ENCODE measurements around the gene TBC1D12. TPM values are rescaled to one million over a fixed set of nuclear protein-coding genes. Genes with fewer than 3 reads are reported as not detected.

The TBC1D12 gene
- polyA plus RNA-seq, 1 experiment: 4.7 TPM

- ChIA-PET CTCF (no interaction called here), POLR2A (no interaction called here)
- Histone ChIP-seq H3K27me3 (ENCODE audit: control insufficient read depth, insufficient read depth, low read length) (no peaks in the 10 kb centered on the region), H3K9me3 (ENCODE audit: control insufficient read depth, insufficient read depth, low read length) (no peaks in the 10 kb centered on the region), H3K27ac (ENCODE audit: low read depth, low read length) (no peak overlapping the region), H3K4me3 (ENCODE audit: low read depth, low read length) (no peak overlapping the region)
- DNase-seq (ENCODE audit: low read depth, low spot score): no peak
- TF ChIP-seq CTCF (IDR thresholded peaks at IDR 0.05; ENCODE audit: low read depth, low read length): no peak
These were observed 88.4 kb downstream of the TBC1D12 start for GRCh38 chr10:94490789-94491039.

GRCh38 chr10:94493463-94493862 is 91.1 kb downstream of the TBC1D12 start:
- no peak for DNase-seq (ENCODE audit: low read depth, low spot score)
- no peak overlapping the region for H3K4me3 ChIP-seq (ENCODE audit: low read depth, low read length)
- ChIA-PET POLR2A (no interaction called here), CTCF (no interaction called here)
- H3K27me3 ChIP-seq (ENCODE audit: control insufficient read depth, insufficient read depth, low read length): no peaks in the 10 kb centered on the region
- H3K9me3 ChIP-seq (ENCODE audit: control insufficient read depth, insufficient read depth, low read length): no peaks in the 10 kb centered on the region
- H3K27ac ChIP-seq (ENCODE audit: low read depth, low read length): no peak overlapping the region
- no peak for TF ChIP-seq CTCF (IDR thresholded peaks at IDR 0.05; ENCODE audit: low read depth, low read length)

GRCh38 chr10:94496010-94496409 is 93.7 kb downstream of the TBC1D12 start:
- ChIA-PET POLR2A (no interaction called here), CTCF (interaction anchor here (1.4 kb wide), 1 partner anchor 52 kb away, joined by 8 read pairs; no protein-coding TSS in a partner anchor)
- no peaks in the 10 kb centered on the region for H3K27me3 ChIP-seq (ENCODE audit: control insufficient read depth, insufficient read depth, low read length)
- DNase-seq (ENCODE audit: low read depth, low spot score): no peak
- no peak for TF ChIP-seq CTCF (IDR thresholded peaks at IDR 0.05; ENCODE audit: low read depth, low read length)
- no peak overlapping the region for H3K27ac ChIP-seq (ENCODE audit: low read depth, low read length)
- H3K4me3 ChIP-seq (ENCODE audit: low read depth, low read length): no peak overlapping the region
- H3K9me3 ChIP-seq (ENCODE audit: control insufficient read depth, insufficient read depth, low read length): no peaks in the 10 kb centered on the region

- ChIA-PET POLR2A (no interaction called here), CTCF (no interaction called here)
- H3K27ac ChIP-seq (ENCODE audit: low read depth, low read length): no peak overlapping the region
- H3K27me3 ChIP-seq (ENCODE audit: control insufficient read depth, insufficient read depth, low read length): no peaks in the 10 kb centered on the region
- DNase-seq (ENCODE audit: low read depth, low spot score): no peak
- no peak overlapping the region for H3K4me3 ChIP-seq (ENCODE audit: low read depth, low read length)
- TF ChIP-seq CTCF (IDR thresholded peaks at IDR 0.05; ENCODE audit: low read depth, low read length): no peak
- no peaks in the 10 kb centered on the region for H3K9me3 ChIP-seq (ENCODE audit: control insufficient read depth, insufficient read depth, low read length)
These were observed 94.3 kb downstream of the TBC1D12 start for GRCh38 chr10:94496646-94497045.

GRCh38 chr10:94500063-94500462 is 97.7 kb downstream of the TBC1D12 start:
- Histone ChIP-seq H3K4me3 (ENCODE audit: low read depth, low read length) (no peak overlapping the region), H3K9me3 (ENCODE audit: control insufficient read depth, insufficient read depth, low read length) (no peaks in the 10 kb centered on the region), H3K27ac (ENCODE audit: low read depth, low read length) (no peak overlapping the region), H3K27me3 (ENCODE audit: control insufficient read depth, insufficient read depth, low read length) (no peaks in the 10 kb centered on the region)
- CTCF ChIA-PET: no interaction called here
- peak; percentile 59 for TF ChIP-seq CTCF (IDR thresholded peaks at IDR 0.05; ENCODE audit: low read depth, low read length)
- POLR2A ChIA-PET: no interaction called here
- no peak for DNase-seq (ENCODE audit: low read depth, low spot score)

Measured in AG04450 (cell line).